ENCODE results near the gene EML6.

Gene EML6

DNA sequence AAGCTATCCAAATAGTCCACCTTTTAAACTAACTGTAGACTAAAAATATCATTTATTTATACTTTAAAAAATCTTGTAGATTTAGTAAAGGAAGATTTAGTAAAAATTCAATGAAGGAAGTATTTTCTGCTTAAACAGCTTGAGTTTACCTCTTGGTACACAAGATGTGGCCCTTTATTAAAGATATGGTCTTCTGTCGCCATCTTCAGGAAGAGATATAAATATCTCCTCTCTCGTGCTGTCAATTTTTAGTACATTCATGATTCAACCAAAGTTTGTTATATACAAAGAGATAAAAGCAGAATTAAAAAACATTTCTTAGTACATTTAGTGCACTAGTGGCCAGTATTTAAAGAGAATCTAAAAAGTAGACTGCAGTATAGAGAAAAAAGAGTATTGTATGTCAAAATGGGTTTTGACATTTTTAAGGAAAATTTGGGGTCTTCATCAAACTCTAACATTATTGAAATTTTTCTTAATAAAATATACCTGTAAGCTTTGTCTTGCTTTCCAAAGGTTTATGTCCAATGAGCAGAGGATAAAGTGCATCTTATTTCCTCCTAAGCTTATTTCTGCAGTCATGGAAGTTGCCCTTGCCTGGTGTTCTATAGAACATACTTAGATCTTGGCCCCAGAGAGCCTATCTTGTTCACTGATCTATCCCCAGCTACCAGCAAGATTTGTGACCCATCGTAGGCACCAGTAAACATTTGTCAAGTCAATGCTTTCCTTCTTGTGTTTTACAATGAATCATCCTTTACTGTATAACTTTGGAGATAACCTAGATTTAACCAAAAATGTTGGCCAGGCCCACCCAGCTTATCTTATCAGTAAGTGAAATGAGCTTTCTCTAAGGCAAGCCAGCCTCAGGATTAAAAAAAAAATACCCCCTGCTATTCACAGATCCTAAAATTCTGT lies 18.5 kb upstream of the EML6 start:
- in situ Hi-C loops (cut with MboI; ENCODE audit: low sequenced_read_pairs): loop anchor here (10.0 kb wide), 1 partner anchor 180 kb away; no protein-coding TSS in a partner anchor

GRCh38 chr2:54706622-54707021 lies 16.8 kb upstream of the EML6 start:
- in situ Hi-C loops (cut with MboI; ENCODE audit: low sequenced_read_pairs): loop anchor here (10.0 kb wide), 1 partner anchor 182 kb away; no protein-coding TSS in a partner anchor

DNA sequence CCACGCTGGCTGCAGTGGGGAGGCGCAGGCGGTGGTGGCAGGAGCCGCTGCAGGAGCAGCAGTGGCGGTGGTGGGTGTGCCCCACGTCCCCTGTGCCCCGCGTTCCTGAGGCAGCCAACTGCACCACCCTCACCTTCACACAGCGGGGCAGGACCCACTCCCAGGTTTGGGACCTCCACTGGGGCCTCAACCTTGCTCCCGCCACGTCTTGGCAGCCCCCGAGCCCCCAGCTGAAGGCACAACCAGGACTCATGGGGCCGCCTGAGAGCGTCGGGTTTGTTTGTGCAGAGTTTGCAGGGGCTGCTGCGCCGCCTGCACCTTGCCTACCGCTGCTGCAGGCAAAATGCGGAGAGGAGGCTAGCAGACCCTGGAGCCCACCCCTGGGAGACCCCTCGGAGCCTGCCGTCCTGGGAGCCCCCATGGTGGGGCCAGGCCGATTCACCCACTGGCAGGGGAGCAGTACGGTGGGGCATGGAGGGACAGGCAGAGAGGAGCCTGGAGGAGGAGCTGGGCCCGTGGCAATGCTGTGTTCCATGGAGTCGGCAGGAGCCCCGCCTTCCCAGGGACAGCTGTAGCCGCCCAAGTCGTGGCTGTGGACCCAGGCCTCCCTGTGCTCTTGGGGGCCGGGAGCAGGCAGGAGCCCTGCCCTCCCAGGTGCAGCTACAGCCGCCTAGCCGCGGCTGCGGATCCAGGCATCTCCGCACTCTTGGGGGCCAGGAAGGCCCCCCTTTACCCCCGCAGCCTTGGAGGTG lies 14.7 kb upstream of the EML6 start:
- in situ Hi-C loops (cut with MboI; ENCODE audit: low sequenced_read_pairs): loop anchor here (10.0 kb wide), 1 partner anchor 184 kb away; no protein-coding TSS in a partner anchor

DNA sequence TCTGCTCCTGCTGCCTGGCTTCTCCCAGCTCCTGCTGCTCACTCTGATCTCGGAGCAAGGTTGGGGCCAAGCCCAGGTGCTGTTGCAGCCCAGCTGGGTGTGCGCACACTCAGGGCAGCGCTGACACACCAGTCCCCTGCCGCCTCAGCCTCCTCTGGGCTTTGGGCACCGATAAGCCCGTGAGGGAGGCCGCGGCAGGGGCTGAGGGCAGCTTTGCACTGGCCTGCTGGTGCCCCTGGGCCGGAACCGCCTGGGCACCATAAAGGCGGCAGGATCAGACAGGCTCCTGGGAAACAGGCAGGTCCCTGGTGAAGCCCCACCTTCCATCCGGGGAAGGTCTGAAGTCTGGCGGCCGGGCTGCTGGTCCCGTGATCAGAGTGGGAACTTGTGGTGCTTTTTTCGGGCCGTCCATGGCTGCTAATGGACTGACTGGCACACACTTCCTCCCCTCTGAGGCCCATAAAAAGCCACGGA lies 14.1 kb upstream of the EML6 start:
- in situ Hi-C loops (cut with MboI; ENCODE audit: low sequenced_read_pairs): loop anchor here (10.0 kb wide), 1 partner anchor 185 kb away; no protein-coding TSS in a partner anchor

GRCh38 chr2:54710216-54710615 lies 13.2 kb upstream of the EML6 start:
- in situ Hi-C loops (cut with MboI; ENCODE audit: low sequenced_read_pairs): no loop called here

DNA sequence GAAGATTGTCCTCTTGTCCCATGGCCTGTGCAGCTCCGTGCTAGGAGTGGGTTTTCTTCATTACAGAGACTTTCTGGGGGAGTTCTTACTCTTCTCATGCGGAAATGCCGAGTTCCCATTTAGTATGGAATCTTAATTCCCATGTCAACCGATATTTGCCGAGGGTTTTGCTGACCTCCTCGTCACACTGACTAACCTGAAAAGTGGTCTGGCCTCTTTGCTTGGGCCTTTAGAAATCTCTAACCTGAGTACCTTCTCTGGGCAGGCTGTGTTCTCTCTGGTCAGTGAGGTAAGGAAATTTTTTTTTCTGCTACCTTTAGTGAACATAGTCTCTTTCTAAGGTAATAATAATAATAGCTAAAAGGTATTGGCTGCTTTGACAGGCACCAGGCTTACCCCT lies 10.9 kb upstream of the EML6 start:
- in situ Hi-C loops (cut with MboI; ENCODE audit: low sequenced_read_pairs): no loop called here

- in situ Hi-C loops (cut with MboI; ENCODE audit: low sequenced_read_pairs): no loop called here
These were observed 8.5 kb upstream of the EML6 start for GRCh38 chr2:54714996-54715395.

DNA sequence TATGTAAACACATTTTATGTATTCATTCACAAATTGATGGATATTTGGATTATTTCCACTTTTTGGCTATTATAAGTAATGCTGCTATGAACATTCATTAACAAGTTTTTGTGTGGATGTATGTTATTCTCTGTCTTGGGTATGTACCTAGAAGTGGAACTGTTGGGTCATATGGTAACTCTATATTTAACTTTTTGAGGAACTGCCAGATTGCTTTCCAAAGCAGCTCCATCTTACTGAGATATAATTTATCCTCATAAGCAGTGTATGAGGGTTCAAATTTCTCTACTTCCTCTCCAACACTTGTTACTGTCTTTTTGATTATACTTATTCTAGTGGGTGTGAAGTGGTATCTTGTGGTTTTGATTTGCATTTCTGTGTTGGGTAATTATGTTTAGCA lies 7.1 kb upstream of the EML6 start:
- in situ Hi-C loops (cut with MboI; ENCODE audit: low sequenced_read_pairs): no loop called here

GRCh38 chr2:54720563-54720962 lies 2.9 kb upstream of the EML6 start:
- in situ Hi-C loops (cut with MboI; ENCODE audit: low sequenced_read_pairs): no loop called here

GRCh38 chr2:54722641-54723040 lies 821 bp upstream of the EML6 start:
- in situ Hi-C loops (cut with MboI; ENCODE audit: low sequenced_read_pairs): no loop called here

GRCh38 chr2:54723996-54724559 lies 616 bp downstream of the EML6 start:
- in situ Hi-C loops (cut with MboI; ENCODE audit: low sequenced_read_pairs): no loop called here

DNA sequence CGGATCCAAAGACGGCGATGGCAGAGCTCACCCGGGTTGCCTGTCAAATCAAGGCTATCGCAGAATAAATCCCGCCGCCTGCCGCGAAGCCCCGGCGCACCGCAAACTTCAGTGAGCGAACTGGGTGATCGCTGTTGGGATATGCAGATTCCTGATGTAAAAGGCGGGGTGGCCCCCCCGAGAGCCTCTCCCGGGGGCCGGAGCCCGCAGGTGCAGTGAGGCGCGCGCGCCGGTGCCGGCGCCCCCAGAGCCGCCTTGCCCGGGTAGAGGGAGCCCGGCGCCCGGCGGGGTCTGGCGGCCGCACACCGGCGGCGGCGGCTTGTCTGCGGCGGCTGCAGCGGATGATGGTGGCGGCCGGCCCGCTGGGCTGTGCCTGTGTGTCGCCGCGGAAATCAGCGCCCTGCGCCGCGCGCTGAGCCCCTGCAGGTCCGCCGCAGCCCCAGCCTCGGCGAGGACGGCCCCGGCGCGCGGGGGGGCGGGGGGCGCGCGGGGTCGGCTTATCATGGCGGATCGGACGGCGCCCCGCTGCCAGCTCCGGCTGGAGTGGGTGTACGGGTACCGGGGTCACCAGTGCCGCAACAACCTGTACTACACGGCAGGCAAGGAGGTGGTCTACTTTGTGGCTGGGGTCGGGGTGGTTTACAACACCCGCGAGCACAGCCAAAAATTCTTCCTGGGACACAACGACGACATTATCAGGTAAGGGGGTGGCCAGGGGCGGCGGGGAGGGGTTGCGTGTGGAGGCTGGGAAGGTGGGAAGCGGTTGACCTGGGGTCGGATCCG lies 1.3 kb downstream of the EML6 start:
- in situ Hi-C loops (cut with MboI; ENCODE audit: low sequenced_read_pairs): no loop called here

GRCh38 chr2:54725343-54726099 lies 2.1 kb downstream of the EML6 start:
- in situ Hi-C loops (cut with MboI; ENCODE audit: low sequenced_read_pairs): no loop called here

- in situ Hi-C loops (cut with MboI; ENCODE audit: low sequenced_read_pairs): no loop called here
These were observed 3.0 kb downstream of the EML6 start for GRCh38 chr2:54726431-54726830.

DNA sequence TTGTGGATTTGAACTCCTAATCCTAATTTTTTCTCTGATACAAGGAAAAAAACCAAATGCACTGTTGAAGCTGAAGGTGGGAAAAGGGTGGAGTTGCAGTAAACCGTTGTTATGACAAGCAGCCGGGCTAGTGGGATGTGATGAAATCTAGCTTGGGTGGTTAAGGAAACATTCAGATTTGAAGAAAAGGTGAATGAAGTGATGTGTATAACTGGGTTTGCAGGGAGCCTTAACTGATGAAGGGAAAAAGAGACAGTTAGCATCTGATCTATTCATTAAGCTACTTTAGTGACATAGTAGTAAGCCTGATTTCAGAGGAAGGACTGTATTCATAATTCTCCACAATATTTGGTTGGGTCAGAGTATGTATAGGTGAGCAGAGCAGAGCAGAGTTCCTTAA lies 3.5 kb downstream of the EML6 start:
- in situ Hi-C loops (cut with MboI; ENCODE audit: low sequenced_read_pairs): no loop called here

GRCh38 chr2:54728669-54729120 lies 5.2 kb downstream of the EML6 start:
- in situ Hi-C loops (cut with MboI; ENCODE audit: low sequenced_read_pairs): no loop called here

DNA sequence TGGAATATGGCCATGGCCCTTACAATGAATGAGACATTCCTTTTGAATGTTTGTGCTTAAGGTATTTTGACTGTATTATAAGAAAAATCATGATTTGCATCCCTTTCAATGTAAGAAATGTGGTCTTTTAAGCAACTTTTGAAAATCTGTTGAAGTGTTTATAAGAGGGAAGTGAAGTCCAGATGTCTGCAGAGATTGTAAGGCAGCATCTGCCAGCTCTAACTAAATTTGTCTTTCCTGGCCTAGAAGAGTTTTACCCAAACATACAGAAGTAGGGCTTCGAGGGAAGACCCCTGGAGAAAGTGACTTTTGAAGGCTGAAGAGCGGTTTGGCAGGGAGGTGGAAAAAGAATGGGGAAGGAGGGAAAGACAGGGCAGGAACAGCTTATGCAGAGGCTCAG lies 12.2 kb downstream of the EML6 start:
- in situ Hi-C loops (cut with MboI; ENCODE audit: low sequenced_read_pairs): no loop called here

- in situ Hi-C loops (cut with MboI; ENCODE audit: low sequenced_read_pairs): no loop called here
These were observed 14.8 kb downstream of the EML6 start for GRCh38 chr2:54738281-54738680.

DNA sequence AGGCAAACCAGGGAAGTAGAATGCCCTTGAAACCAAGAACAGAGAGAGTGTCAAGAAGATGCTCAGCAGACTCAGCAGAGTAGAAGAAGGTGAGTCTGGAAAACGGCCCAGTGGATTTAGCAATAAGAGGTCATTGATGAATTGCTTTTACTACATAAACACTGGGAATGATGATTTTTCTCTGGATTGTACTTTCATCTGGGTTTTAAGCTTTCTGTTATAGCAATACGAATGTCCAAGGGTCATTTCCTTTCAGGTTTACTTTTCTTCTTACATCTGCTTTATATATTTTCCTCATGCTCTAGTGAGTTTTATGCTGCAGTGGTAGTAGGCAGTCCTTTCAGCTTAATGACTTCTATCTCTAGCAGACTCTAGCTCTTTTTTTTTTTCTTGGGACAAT lies 16.9 kb downstream of the EML6 start:
- in situ Hi-C loops (cut with MboI; ENCODE audit: low sequenced_read_pairs): no loop called here

- in situ Hi-C loops (cut with MboI; ENCODE audit: low sequenced_read_pairs): no loop called here
These were observed 17.8 kb downstream of the EML6 start for GRCh38 chr2:54741250-54741649.
